Colon (tissue), 2 donors: ENCODE measurements around the gene PGGHG.
"Not testable (repeated sequence)": the region's sequence is repeated elsewhere in the genome, so short reads cannot be mapped to it uniquely, and the experiment has no call there.

Experiments used
- FAIRE-seq: peaks from 2 replicates; lab custom pipeline; 2012; peaks lifted over from hg19 to GRCh38; lab: Jason Lieb, UNC
- donor health status: control.
- donor health status: control.

PGGHG gene

GRCh38 chr11:285021-285893 lies 3.7 kb upstream of the PGGHG start:
- FAIRE-seq = no peak

- FAIRE-seq = no peak
Measured at GRCh38 chr11:285894-286220, 3.1 kb upstream of the PGGHG start.

- FAIRE-seq = not testable (repeated sequence)
Measured at GRCh38 chr11:286977-287820, 1.7 kb upstream of the PGGHG start.

- FAIRE-seq = no peak
Measured at GRCh38 chr11:287821-288477, 977 bp upstream of the PGGHG start.

- FAIRE-seq = no peak
Measured at GRCh38 chr11:289398-289711, 429 bp downstream of the PGGHG start.

- no peak for FAIRE-seq
Measured at GRCh38 chr11:289712-290620, 1.0 kb downstream of the PGGHG start.

- no peak for FAIRE-seq
Measured at GRCh38 chr11:290621-291231, 1.8 kb downstream of the PGGHG start.

GRCh38 chr11:291281-292210 lies 2.6 kb downstream of the PGGHG start:
- FAIRE-seq = no peak

GRCh38 chr11:292211-293121 lies 3.5 kb downstream of the PGGHG start:
- FAIRE-seq = no peak

- no peak for FAIRE-seq
Measured at GRCh38 chr11:293271-293851, 4.4 kb downstream of the PGGHG start.

GRCh38 chr11:293852-294661 lies 5.1 kb downstream of the PGGHG start:
- FAIRE-seq = no peak

- no peak for FAIRE-seq
Measured at GRCh38 chr11:294780-295179, 5.9 kb downstream of the PGGHG start.

GRCh38 chr11:295351-296170 lies 6.6 kb downstream of the PGGHG start:
- FAIRE-seq = no peak

- FAIRE-seq = no peak
Measured at GRCh38 chr11:296171-297050, 7.5 kb downstream of the PGGHG start.

- no peak for FAIRE-seq
Measured at GRCh38 chr11:297051-297585, 8.2 kb downstream of the PGGHG start.
